ENCODE results near the gene TRDMT1. TPM values are rescaled to one million over a fixed set of nuclear protein-coding genes. Genes with fewer than 3 reads are reported as not detected.

The TRDMT1 gene
- polyA plus RNA-seq, 3 donors, result 3.1 to 6.6 (median 5.0) TPM

- Histone ChIP-seq H3K36me3 (replicated peaks in 1 of 2; ENCODE audit: control insufficient read depth in 1 of 2, insufficient read depth in 2 of 2, low read length in 2 of 2) (peaks cover 53 to 54% of the 10 kb centered on the region in 2 donors), H3K4me1 (ENCODE audit: control insufficient read depth in 1 of 2, insufficient read depth in 2 of 2, low read length in 2 of 2) (peaks cover 8 to 24% of the 10 kb centered on the region in 2 donors), H2AFZ (ENCODE audit: insufficient read depth, low read depth, low read length, poor library complexity, severe bottlenecking) (no peak overlapping the region), H4K20me1 (ENCODE audit: insufficient read depth, low read length) (peaks cover 62% of the 10 kb centered on the region), H3K9me3 (replicated peaks in 1 of 2; ENCODE audit: control insufficient read depth in 1 of 2, insufficient read depth in 1 of 2, low read length in 2 of 2) (no peaks in the 10 kb centered on the region), H3K27me3 (ENCODE audit: control insufficient read depth in 2 of 2, insufficient read depth in 2 of 2, low read length in 2 of 2) (no peaks in the 10 kb centered on the region), H3K79me2 (ENCODE audit: insufficient read depth, low read length) (peaks cover 17% of the 10 kb centered on the region), H3K4me2 (replicated peaks; ENCODE audit: extremely low read depth, low read length, poor library complexity, severe bottlenecking) (no peak overlapping the region), H3K9ac (ENCODE audit: insufficient read depth, low read length, poor library complexity, severe bottlenecking) (no peak overlapping the region), H3K4me3 (replicated peaks in 1 of 3; ENCODE audit: low read depth in 2 of 3, low read length in 3 of 3) (no peak overlapping the region), H3K27ac (ENCODE audit: low read depth in 1 of 2, low read length in 2 of 2) (no peak overlapping the region)
- H3K36me3 Mint-ChIP-seq, result peaks cover 49 to 58% of the 10 kb centered on the region in 2 donors
- no peaks in the 10 kb centered on the region for H3K9me3 Mint-ChIP-seq
- H3K27me3 Mint-ChIP-seq (ENCODE audit: low read depth in 3 of 3), result peaks cover 0 to 3% (median 2%) of the 10 kb centered on the region in 3 donors
- no peak for TF ChIP-seq CTCF (IDR thresholded peaks at IDR 0.05)
- intact Hi-C loops (cut with micrococcal nuclease), result loop anchor here (5.0 to 10.0 kb wide), 2 partner anchors 36 to 333 kb away; partner anchors contain the start of gene TRDMT1 (in 1 of the 2)
- H3K27ac Mint-ChIP-seq, result peak overlapping the region; percentile 2 to 89 (median 69)
- peaks cover 17% of the 10 kb centered on the region for H3K4me1 Mint-ChIP-seq
- WGBS (ENCODE audit: insufficient coverage), result no CpG with 5 or more reads among the region's 4 CpGs
- peak in 2 of 3 donors; percentile 29 to 32 for DNase-seq
- H3K4me3 Mint-ChIP-seq, result no peak overlapping the region
Observed at GRCh38 chr10:17237915-17238444, 36.5 kb upstream of the TRDMT1 start.

- H3K9me3 ChIP-seq (replicated peaks in 1 of 2; ENCODE audit: control insufficient read depth in 1 of 2, insufficient read depth in 1 of 2, low read length in 2 of 2), result no peaks in the 10 kb centered on the region
- no peak overlapping the region for H3K4me3 ChIP-seq (replicated peaks in 1 of 3; ENCODE audit: low read depth in 2 of 3, low read length in 3 of 3)
- no peak overlapping the region for H3K4me2 ChIP-seq (replicated peaks; ENCODE audit: extremely low read depth, low read length, poor library complexity, severe bottlenecking)
- WGBS (ENCODE audit: insufficient coverage), result 90% methylated on average over 2 of the region's 5 CpGs
- H3K27ac ChIP-seq (ENCODE audit: low read depth in 1 of 2, low read length in 2 of 2), result no peak overlapping the region
- no peak overlapping the region for H3K9ac ChIP-seq (ENCODE audit: insufficient read depth, low read length, poor library complexity, severe bottlenecking)
- TF ChIP-seq CTCF (IDR thresholded peaks at IDR 0.05), result no peak
- Mint-ChIP-seq H3K27ac (peak overlapping the region in 3 of 7 donors; percentile 35 to 86 (median 43)), H3K36me3 (peaks cover 56 to 66% of the 10 kb centered on the region in 2 donors), H3K27me3 (ENCODE audit: low read depth in 3 of 3) (peaks cover 0 to 3% (median 2%) of the 10 kb centered on the region in 3 donors), H3K9me3 (no peaks in the 10 kb centered on the region), H3K4me3 (no peak overlapping the region), H3K4me1 (peaks cover 19% of the 10 kb centered on the region)
- peaks cover 60 to 62% of the 10 kb centered on the region in 2 donors for H3K36me3 ChIP-seq (replicated peaks in 1 of 2; ENCODE audit: control insufficient read depth in 1 of 2, insufficient read depth in 2 of 2, low read length in 2 of 2)
- no peak for DNase-seq
- peaks cover 24% of the 10 kb centered on the region for H3K79me2 ChIP-seq (ENCODE audit: insufficient read depth, low read length)
- no peaks in the 10 kb centered on the region for H3K27me3 ChIP-seq (ENCODE audit: control insufficient read depth in 2 of 2, insufficient read depth in 2 of 2, low read length in 2 of 2)
- H4K20me1 ChIP-seq (ENCODE audit: insufficient read depth, low read length), result peaks cover 70% of the 10 kb centered on the region
- no peak overlapping the region for H2AFZ ChIP-seq (ENCODE audit: insufficient read depth, low read depth, low read length, poor library complexity, severe bottlenecking)
- intact Hi-C loops (cut with micrococcal nuclease), result loop anchor here (5.0 to 10.0 kb wide), 2 partner anchors 35 to 332 kb away; partner anchors contain the start of gene TRDMT1 (in 1 of the 2)
- H3K4me1 ChIP-seq (ENCODE audit: control insufficient read depth in 1 of 2, insufficient read depth in 2 of 2, low read length in 2 of 2), result peaks cover 12 to 32% of the 10 kb centered on the region in 2 donors
Observed at GRCh38 chr10:17237149-17237527, 35.7 kb upstream of the TRDMT1 start.
